ENCODE data around the gene RPS6KA3. TPM values are rescaled to one million over a fixed set of nuclear protein-coding genes. Genes with fewer than 3 reads are reported as not detected.
A peak's percentile ranks its signal among the peaks of the same experiment; 100 is the strongest.

RPS6KA3 gene
- total RNA-seq, 1 experiment from 2014 or later, result 14.6 TPM

DNA sequence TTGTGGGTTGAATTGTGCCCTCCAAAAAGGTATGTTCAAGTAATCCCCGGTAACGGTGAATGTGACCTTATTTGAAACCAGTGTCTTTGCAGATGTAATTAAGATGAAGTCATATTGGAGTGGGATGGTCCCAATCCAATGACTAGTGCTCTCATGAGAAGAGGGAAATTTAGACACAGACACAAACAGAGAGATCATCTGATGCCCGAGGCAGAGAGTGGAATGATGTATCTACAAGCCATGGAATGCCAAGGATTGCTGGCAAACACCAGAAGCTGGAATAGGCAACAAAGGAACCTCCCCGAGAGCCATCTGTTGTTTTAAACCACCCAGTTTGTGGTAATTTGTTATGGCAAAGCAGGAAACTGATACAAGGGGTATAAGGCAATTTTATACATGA is 35.1 kb downstream of the RPS6KA3 start:
- ChIA-PET POLR2A (no interaction called here), CTCF (no interaction called here)
- Mint-ChIP-seq H3K4me1 (peaks cover 13% of the 10 kb centered on the region), H3K9me3 (peaks cover 12% of the 10 kb centered on the region), H3K36me3 (peaks cover 37% of the 10 kb centered on the region), H3K4me3 (no peak overlapping the region), H3K27me3 (ENCODE audit: low read depth) (no peaks in the 10 kb centered on the region; the same call in 1 of the 2 replicates), H3K27ac (no peak overlapping the region)
- DNase-seq (ENCODE audit: low spot score), result no peak
- TF ChIP-seq, protein P1, sequence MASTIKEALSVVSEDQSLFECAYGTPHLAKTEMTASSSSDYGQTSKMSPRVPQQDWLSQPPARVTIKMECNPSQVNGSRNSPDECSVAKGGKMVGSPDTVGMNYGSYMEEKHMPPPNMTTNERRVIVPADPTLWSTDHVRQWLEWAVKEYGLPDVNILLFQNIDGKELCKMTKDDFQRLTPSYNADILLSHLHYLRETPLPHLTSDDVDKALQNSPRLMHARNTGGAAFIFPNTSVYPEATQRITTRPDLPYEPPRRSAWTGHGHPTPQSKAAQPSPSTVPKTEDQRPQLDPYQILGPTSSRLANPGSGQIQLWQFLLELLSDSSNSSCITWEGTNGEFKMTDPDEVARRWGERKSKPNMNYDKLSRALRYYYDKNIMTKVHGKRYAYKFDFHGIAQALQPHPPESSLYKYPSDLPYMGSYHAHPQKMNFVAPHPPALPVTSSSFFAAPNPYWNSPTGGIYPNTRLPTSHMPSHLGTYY (CRISPR knock-in tag; IDR thresholded peaks at IDR 0.05), result no peak
- TF ChIP-seq AFF4 (CRISPR knock-in tag; IDR thresholded peaks at IDR 0.05; ENCODE audit: borderline replicate concordance) (no peak), MLX (CRISPR knock-in tag; IDR thresholded peaks at IDR 0.05) (no peak), E2F5 (CRISPR knock-in tag; IDR thresholded peaks at IDR 0.05) (no peak)
- TF ChIP-seq, protein P2, sequence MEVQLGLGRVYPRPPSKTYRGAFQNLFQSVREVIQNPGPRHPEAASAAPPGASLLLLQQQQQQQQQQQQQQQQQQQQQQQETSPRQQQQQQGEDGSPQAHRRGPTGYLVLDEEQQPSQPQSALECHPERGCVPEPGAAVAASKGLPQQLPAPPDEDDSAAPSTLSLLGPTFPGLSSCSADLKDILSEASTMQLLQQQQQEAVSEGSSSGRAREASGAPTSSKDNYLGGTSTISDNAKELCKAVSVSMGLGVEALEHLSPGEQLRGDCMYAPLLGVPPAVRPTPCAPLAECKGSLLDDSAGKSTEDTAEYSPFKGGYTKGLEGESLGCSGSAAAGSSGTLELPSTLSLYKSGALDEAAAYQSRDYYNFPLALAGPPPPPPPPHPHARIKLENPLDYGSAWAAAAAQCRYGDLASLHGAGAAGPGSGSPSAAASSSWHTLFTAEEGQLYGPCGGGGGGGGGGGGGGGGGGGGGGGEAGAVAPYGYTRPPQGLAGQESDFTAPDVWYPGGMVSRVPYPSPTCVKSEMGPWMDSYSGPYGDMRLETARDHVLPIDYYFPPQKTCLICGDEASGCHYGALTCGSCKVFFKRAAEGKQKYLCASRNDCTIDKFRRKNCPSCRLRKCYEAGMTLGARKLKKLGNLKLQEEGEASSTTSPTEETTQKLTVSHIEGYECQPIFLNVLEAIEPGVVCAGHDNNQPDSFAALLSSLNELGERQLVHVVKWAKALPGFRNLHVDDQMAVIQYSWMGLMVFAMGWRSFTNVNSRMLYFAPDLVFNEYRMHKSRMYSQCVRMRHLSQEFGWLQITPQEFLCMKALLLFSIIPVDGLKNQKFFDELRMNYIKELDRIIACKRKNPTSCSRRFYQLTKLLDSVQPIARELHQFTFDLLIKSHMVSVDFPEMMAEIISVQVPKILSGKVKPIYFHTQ (CRISPR knock-in tag; IDR thresholded peaks at IDR 0.05), result no peak
- no peak for ATAC-seq

DNA sequence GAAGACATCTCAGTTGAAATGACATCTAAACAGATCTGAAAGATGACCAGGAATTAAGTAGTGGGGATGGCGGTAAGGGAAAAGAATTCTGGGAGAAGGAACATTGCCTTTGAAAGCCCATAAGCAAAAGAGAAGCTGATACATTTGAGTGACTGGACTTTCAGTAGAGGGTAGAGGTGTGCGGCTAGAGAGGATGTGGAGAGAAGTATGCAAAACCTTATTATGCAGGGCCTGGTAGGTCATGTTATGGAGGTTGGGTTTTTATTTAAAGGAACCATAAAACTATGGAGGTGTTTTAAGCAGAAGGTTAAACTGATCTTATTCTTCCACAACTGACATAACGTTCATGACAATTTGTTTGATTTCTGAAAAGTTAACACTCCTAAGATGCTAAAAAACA is 36.3 kb downstream of the RPS6KA3 start:
- no peaks in the 10 kb centered on the region for H3K27me3 Mint-ChIP-seq (ENCODE audit: low read depth)
- H3K4me1 Mint-ChIP-seq, result peaks cover 15% of the 10 kb centered on the region
- ATAC-seq (no peak), DNase-seq (ENCODE audit: low spot score) (no peak)
- H3K4me3 Mint-ChIP-seq, result no peak overlapping the region
- ChIA-PET POLR2A (no interaction called here), CTCF (no interaction called here)
- H3K9me3 Mint-ChIP-seq, result peaks cover 4% of the 10 kb centered on the region
- H3K27ac Mint-ChIP-seq, result 0 out of 2 replicates have a peak overlapping the region, but pooled peaks have one; percentile 14
- H3K36me3 Mint-ChIP-seq, result peaks cover 31% of the 10 kb centered on the region
- TF ChIP-seq, protein P3, sequence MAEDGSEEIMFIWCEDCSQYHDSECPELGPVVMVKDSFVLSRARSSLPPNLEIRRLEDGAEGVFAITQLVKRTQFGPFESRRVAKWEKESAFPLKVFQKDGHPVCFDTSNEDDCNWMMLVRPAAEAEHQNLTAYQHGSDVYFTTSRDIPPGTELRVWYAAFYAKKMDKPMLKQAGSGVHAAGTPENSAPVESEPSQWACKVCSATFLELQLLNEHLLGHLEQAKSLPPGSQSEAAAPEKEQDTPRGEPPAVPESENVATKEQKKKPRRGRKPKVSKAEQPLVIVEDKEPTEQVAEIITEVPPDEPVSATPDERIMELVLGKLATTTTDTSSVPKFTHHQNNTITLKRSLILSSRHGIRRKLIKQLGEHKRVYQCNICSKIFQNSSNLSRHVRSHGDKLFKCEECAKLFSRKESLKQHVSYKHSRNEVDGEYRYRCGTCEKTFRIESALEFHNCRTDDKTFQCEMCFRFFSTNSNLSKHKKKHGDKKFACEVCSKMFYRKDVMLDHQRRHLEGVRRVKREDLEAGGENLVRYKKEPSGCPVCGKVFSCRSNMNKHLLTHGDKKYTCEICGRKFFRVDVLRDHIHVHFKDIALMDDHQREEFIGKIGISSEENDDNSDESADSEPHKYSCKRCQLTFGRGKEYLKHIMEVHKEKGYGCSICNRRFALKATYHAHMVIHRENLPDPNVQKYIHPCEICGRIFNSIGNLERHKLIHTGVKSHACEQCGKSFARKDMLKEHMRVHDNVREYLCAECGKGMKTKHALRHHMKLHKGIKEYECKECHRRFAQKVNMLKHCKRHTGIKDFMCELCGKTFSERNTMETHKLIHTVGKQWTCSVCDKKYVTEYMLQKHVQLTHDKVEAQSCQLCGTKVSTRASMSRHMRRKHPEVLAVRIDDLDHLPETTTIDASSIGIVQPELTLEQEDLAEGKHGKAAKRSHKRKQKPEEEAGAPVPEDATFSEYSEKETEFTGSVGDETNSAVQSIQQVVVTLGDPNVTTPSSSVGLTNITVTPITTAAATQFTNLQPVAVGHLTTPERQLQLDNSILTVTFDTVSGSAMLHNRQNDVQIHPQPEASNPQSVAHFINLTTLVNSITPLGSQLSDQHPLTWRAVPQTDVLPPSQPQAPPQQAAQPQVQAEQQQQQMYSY (CRISPR knock-in tag; IDR thresholded peaks at IDR 0.05), result no peak
- TF ChIP-seq ETV6 (CRISPR knock-in tag; IDR thresholded peaks at IDR 0.05) (no peak), CBFB (CRISPR knock-in tag; IDR thresholded peaks at IDR 0.05; ENCODE audit: low read depth) (no peak), JAZF1 (CRISPR knock-in tag; IDR thresholded peaks at IDR 0.05) (no peak), ZNF532 (CRISPR knock-in tag; IDR thresholded peaks at IDR 0.05; ENCODE audit: borderline replicate concordance) (no peak)
- TF ChIP-seq, protein P4, sequence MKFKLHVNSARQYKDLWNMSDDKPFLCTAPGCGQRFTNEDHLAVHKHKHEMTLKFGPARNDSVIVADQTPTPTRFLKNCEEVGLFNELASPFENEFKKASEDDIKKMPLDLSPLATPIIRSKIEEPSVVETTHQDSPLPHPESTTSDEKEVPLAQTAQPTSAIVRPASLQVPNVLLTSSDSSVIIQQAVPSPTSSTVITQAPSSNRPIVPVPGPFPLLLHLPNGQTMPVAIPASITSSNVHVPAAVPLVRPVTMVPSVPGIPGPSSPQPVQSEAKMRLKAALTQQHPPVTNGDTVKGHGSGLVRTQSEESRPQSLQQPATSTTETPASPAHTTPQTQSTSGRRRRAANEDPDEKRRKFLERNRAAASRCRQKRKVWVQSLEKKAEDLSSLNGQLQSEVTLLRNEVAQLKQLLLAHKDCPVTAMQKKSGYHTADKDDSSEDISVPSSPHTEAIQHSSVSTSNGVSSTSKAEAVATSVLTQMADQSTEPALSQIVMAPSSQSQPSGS (CRISPR knock-in tag; IDR thresholded peaks at IDR 0.05; ENCODE audit: borderline replicate concordance, low read depth), result no peak
- TF ChIP-seq, protein P5, sequence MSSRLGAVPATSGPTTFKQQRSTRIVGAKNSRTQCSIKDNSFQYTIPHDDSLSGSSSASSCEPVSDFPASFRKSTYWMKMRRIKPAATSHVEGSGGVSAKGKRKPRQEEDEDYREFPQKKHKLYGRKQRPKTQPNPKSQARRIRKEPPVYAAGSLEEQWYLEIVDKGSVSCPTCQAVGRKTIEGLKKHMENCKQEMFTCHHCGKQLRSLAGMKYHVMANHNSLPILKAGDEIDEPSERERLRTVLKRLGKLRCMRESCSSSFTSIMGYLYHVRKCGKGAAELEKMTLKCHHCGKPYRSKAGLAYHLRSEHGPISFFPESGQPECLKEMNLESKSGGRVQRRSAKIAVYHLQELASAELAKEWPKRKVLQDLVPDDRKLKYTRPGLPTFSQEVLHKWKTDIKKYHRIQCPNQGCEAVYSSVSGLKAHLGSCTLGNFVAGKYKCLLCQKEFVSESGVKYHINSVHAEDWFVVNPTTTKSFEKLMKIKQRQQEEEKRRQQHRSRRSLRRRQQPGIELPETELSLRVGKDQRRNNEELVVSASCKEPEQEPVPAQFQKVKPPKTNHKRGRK (CRISPR knock-in tag; IDR thresholded peaks at IDR 0.05; ENCODE audit: borderline replicate concordance), result no peak
